NB4 (cell line): ENCODE results near the gene HSD17B4.
A peak's percentile ranks its signal among the peaks of the same experiment; 100 is the strongest.
"Not testable (repeated sequence)": the region's sequence is repeated elsewhere in the genome, so short reads cannot be mapped to it uniquely, and the experiment has no call there.

Experiments
- DNase-seq: peaks from one replicate; pipeline ENCODE4 v3.0.0; 2010; ENCODE audit warnings: low read depth
- H3K4me3 ChIP-seq: one replicate; pipeline ENCODE4 v1.5.1; 2011; ENCODE audit warnings: mild to moderate bottlenecking, low read depth, low read length, moderate library complexity
- MAX ChIP-seq: IDR thresholded peaks from 2 replicates; pipeline ENCODE4 v1.6.1; 2011; ENCODE audit warnings: low read depth, low read length
- MYC ChIP-seq: IDR thresholded peaks from 2 replicates; pipeline ENCODE4 v1.6.1; 2011; ENCODE audit warnings: low read depth, low read length
- POLR2A ChIP-seq: IDR thresholded peaks from 2 replicates; pipeline ENCODE4 v1.6.1; 2011; ENCODE audit warnings: mild to moderate bottlenecking; ENCODE audit not compliant: insufficient read length; ENCODE audit errors: extremely low read depth
- TF ChIP-seq, protein P1 (sequence below): IDR thresholded peaks from one replicate; pipeline ENCODE4 v1.5.1; 2012; ENCODE audit warnings: low read depth, low read length

The HSD17B4 gene

DNA sequence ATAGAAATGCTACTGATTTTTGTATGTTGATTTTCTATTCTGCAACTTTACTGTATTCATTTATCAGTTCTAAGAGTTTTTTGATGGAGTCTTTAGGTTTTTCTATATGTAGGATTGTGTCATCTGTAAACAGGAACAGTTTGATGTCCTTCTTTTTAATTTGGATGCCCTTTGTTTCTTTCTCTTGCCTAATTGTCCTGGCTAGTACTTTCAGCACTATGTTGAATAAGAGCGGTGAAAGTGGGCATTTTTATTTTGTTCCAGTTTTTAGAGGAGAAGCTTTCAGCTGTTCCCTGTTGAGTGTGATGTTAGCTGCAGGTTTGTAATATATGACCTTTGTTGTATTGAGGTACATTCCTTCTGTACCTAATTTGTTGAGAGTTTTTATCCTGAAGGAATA, 13.3 kb downstream of the HSD17B4 start:
- H3K4me3 ChIP-seq: no peak overlapping the region
- TF ChIP-seq POLR2A: no peak
- no peak for TF ChIP-seq MYC
- TF ChIP-seq, protein P1, sequence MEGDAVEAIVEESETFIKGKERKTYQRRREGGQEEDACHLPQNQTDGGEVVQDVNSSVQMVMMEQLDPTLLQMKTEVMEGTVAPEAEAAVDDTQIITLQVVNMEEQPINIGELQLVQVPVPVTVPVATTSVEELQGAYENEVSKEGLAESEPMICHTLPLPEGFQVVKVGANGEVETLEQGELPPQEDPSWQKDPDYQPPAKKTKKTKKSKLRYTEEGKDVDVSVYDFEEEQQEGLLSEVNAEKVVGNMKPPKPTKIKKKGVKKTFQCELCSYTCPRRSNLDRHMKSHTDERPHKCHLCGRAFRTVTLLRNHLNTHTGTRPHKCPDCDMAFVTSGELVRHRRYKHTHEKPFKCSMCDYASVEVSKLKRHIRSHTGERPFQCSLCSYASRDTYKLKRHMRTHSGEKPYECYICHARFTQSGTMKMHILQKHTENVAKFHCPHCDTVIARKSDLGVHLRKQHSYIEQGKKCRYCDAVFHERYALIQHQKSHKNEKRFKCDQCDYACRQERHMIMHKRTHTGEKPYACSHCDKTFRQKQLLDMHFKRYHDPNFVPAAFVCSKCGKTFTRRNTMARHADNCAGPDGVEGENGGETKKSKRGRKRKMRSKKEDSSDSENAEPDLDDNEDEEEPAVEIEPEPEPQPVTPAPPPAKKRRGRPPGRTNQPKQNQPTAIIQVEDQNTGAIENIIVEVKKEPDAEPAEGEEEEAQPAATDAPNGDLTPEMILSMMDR: no peak
- TF ChIP-seq MAX: no peak
- DNase-seq: no peak

- TF ChIP-seq POLR2A: no peak
- no peak for TF ChIP-seq MAX
- TF ChIP-seq MYC: no peak
- DNase-seq: no peak
- no peak overlapping the region for H3K4me3 ChIP-seq
Observed at GRCh38 chr5:119468286-119468685, 16.0 kb downstream of the HSD17B4 start.

GRCh38 chr5:119470105-119470763, 17.9 kb downstream of the HSD17B4 start:
- TF ChIP-seq MYC (no peak), POLR2A (no peak), MAX (no peak)
- TF ChIP-seq, protein P1: no peak
- no peak for DNase-seq
- H3K4me3 ChIP-seq: no peak overlapping the region

DNA sequence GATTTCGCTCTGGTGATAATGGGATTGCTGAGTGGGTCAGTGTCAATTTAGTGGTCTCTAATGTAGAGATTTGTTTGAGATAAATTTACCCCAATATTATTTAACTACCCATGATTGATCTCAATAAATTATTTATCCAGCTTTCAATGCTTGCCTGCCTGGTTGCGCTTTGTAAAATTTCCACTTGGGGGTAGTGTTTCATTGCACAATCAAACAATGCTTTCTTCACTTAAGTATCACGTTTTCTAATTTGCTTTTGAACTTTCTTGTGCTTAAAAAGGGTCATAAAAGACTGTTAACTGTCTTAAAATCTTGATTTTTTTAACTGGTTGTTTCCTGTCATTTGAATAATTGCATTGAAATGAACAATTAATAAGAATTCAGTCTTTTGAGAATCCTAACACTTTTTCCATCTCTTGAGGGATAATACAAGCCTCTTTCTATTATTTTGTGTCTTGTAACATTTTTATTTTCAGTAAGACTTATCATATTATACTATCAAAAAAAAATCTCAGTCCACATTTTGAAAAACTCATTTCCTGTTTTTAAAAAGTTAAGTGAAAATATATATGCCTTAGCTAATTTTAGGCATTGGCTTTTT, 18.7 kb downstream of the HSD17B4 start:
- TF ChIP-seq, protein P1: peak; percentile 57
- TF ChIP-seq MYC: no peak
- no peak overlapping the region for H3K4me3 ChIP-seq
- peak; percentile 59 for DNase-seq

DNA sequence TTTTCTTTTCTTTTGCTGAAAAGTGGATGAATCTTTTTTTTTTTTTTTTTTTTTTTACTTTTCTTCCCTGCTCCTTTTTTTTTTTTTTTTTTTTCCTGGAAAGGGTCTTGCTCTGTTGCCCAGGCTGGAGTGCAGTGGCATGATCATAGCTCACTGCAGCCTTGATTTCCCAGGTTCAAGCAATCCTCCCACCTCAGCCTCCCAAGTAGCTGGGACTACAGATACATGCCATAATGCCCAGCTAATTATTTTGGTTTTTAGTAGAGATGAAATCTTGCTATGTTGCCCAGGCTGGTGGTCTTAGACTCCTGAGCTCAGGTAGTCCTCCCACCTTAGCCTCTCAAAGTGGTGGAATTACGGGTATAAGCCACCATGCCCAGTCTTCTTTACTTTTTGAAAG, 20.9 kb downstream of the HSD17B4 start:
- no peak overlapping the region for H3K4me3 ChIP-seq
- TF ChIP-seq, protein P1: no peak
- no peak for DNase-seq

GRCh38 chr5:119476341-119476740, 24.0 kb downstream of the HSD17B4 start:
- no peak overlapping the region for H3K4me3 ChIP-seq
- TF ChIP-seq MYC: no peak
- TF ChIP-seq MAX: no peak
- TF ChIP-seq, protein P1: no peak
- TF ChIP-seq POLR2A: no peak
- DNase-seq: no peak

DNA sequence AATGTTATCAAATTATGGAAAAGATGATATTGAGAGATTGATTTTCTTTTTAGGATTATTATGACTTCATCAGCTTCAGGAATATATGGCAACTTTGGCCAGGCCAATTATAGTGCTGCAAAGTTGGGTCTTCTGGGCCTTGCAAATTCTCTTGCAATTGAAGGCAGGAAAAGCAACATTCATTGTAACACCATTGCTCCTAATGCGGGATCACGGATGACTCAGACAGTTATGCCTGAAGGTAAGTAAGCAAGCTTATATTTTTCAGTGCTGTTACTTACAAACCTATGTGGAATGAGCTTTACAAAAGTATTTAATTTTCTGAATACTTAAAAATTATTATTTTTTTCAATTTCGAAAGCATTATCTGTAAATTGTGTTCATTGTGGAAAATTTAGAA, 26.5 kb downstream of the HSD17B4 start:
- TF ChIP-seq POLR2A: no peak
- TF ChIP-seq, protein P1: no peak
- no peak for TF ChIP-seq MAX
- no peak for TF ChIP-seq MYC
- no peak for DNase-seq
- no peak overlapping the region for H3K4me3 ChIP-seq

DNA sequence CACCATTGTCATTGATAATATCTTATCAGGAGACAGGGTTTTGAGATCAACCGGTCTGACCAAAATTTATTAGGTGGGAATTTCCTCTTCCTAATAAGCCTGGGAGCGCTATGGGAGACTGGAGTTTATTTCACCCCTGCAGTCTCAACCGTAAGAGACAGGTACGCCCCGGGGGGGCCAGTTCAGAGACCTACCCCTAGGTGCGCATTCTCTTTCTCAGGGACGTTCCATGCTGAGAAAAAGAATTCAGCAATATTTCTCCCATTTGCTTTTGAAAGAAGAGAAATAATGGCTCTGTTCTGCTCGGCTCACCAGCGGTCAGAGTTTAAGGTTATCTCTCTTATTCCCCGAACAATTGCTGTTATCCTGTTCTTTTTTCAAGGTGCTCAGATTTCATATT, 28.3 kb downstream of the HSD17B4 start:
- not testable (repeated sequence) for DNase-seq, H3K4me3 ChIP-seq
